GM18511 (cell line): ENCODE measurements around the gene MEF2B.
"Not testable (repeated sequence)": the region's sequence is repeated elsewhere in the genome, so short reads cannot be mapped to it uniquely, and the experiment has no call there.

ENCODE experiments used
- ATAC-seq: cut with Tn5 transposase; IDR thresholded peaks from one replicate; pipeline ENCODE4 v1.9.1; 2021; ENCODE audit warnings: mild to moderate bottlenecking, moderate library complexity; ENCODE audit not compliant: unreplicated experiment

MEF2B gene

DNA sequence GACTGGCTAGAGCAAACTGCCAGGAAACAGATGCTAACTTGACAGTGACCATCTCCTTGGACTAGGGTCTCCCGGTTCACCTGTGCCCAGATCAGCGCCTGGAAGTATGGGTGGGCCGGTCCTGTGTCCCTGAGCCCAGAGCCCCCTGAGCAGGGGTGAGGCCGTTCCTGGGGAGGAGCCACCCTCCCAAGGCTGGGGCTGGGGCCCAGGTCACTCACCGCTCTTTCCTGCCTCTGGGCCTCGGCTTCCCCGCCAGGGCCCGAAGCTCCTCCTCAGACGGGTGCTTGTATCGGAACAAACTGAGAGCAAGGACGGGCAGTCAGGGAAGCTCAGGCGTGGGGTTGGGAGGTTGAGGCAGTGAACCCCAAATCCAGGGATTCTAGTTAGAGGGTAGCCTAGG is 37.2 kb downstream of the MEF2B start:
- no peak for ATAC-seq

DNA sequence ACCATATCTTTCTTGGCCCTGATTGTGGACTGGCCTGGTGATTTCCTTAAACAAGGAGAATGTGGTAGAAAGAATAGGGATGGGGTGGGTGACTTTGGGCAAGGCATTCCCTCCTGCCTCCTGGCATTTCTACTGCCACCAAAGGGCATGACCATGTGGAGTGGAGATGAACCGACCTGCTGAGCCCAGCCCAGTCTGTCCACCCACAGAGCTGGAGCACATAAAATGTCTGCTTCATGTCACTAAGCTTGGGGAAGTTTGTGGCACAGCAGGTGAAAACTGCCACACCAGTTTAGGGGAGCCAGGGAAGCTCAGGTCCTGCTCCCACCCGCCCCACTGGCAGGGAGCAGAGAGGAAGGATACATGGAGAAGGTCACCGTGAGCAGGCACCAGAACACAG is 38.1 kb downstream of the MEF2B start:
- no peak for ATAC-seq

GRCh38 chr19:19126102-19126501 is 44.0 kb downstream of the MEF2B start:
- ATAC-seq: no peak

DNA sequence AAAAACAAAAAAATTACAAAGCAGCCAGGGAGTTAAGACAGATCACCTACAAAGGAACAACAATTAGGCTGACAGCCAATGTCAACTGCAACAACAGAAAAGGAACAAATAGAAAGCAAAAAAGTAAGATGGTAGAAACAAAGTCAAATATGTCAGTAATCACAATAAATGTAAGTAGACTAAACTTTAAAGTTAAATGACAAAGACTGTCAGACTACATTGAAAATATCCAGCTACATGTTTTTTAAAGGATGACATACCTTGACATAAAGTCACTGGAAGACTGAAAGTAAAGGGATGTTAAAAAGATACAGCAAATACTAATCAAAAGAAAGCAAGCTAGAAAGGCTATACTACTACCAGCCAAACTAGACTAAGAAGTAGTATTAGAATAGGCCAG is 46.7 kb downstream of the MEF2B start:
- no peak for ATAC-seq

DNA sequence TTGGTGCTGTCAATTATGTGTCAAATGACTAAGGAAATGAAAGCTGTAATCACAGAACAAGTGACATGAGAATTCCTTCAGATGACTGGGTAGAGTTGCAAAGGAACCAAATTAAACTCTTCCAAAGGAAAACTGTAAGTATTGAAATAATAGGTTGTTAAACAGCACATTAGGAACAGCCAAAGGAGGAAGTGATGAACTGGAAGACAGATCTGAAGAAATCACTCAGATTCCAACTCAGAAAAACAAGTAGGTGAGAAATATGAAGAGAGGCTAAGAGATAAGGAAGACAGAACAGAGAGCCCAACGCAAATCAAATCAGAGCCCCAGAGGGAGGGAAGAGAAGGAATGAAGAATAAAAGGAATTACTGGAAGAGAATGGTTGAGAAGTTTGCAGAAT is 47.2 kb downstream of the MEF2B start:
- ATAC-seq: no peak

GRCh38 chr19:19121371-19121770 is 48.7 kb downstream of the MEF2B start:
- ATAC-seq: no peak

- ATAC-seq: no peak
Measured at GRCh38 chr19:19120308-19121231, 49.5 kb downstream of the MEF2B start.

DNA sequence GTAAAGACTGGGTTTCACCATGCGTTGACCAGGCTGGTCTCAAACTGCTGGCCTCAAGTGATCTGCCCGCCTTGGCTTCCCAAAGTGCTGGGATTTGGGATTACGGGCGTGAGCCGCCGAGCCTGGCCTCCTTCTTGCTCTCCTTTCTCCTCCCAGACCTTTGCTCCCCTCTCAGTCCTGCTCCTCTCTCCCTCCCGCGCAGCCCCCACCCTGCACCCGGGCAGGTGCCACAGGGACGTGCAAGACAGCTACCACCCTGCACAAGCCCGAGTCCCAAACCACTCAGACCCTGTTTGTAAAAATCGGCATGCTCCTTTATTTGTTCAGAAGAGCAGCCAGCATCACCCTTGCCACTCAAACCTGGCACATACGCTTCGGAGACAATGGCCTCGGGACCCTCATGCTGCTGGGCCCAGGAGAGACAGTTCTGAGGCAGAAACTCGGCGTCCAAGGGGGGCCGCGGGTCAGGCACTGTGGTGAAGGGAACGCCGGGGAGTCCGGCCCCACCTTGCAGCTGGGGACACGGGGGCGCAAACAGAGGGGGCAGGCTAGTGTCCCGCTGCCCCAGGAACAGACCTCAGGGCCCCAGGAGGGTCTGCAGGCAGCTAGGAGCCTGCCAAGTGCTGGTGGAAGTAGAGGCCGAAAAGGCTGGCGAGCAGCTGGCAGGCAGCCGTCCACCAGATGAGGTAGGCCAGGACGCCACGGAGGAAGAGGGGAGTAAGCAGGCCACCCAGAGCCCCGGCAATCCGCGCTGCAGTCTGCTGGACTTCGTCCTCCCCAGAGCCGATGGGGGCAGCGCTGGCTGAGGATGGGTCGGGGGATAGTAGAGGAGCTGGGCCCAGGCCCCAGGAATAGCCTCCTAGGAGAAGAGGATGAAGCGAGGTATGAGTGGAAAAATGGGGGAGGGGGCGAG is 50.5 kb downstream of the MEF2B start:
- no peak for ATAC-seq

- ATAC-seq: no peak
Measured at GRCh38 chr19:19115954-19116353, 54.1 kb downstream of the MEF2B start.

- ATAC-seq: no peak
Measured at GRCh38 chr19:19113040-19113626, 56.9 kb downstream of the MEF2B start.

- ATAC-seq: no peak
Measured at GRCh38 chr19:19111967-19112580, 58.0 kb downstream of the MEF2B start.

DNA sequence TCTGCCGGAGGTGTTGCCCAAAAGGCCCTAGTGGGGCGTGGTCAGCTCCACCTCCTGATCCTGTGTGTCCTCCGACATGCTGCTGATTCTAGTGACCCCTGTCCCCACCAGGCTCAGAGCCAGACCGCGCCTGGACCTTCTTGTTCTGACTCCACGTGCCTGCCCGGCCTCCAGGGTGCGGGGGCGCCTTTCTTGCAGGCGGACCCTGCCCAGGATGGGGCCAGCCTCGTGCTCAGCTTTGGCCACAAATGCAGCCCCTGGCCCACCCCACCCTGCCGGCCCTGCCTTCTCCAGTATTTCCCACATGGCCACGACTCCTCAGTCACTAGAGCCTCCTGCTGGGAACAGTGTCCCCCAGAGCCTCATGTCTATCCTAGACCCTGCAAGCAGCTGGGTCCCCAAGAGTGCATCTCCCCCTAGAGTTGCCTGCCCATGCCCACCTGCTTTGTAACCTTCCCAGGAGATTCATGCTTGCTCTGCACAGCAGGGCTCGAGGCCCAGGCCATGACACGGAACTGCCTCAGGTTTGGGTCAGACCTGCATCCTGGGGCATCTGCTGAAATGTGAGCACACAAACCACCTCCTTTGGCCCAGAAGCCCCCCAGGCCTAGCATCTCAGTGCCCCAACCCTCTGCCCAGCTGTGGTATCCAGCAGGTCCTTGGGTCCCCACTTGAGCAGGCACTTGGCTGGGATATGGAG is 58.8 kb downstream of the MEF2B start:
- no peak for ATAC-seq

- ATAC-seq: no peak
Measured at GRCh38 chr19:19110410-19111135, 59.5 kb downstream of the MEF2B start.

- no peak for ATAC-seq
Measured at GRCh38 chr19:19109601-19110000, 60.5 kb downstream of the MEF2B start.

DNA sequence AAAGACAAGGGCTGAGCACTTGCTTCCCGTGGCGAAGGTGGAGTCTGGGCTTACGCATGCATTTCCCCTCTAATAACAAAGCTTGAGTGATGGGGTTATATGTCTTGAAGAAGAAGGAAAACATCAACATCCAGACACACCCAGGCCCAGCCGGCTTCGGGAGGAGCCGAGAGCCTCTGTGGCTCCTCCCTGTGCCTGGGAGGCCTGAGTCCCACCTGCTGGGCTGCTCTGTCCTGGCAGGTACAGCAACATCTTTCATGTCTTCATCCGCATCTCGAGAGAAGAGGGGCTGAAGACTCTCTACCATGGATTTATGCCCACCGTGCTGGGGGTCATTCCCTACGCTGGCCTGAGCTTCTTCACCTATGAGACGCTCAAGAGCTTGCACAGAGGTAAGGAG is 62.4 kb downstream of the MEF2B start:
- ATAC-seq: no peak

GRCh38 chr19:19106938-19107337 is 63.1 kb downstream of the MEF2B start:
- ATAC-seq: not testable (repeated sequence)

DNA sequence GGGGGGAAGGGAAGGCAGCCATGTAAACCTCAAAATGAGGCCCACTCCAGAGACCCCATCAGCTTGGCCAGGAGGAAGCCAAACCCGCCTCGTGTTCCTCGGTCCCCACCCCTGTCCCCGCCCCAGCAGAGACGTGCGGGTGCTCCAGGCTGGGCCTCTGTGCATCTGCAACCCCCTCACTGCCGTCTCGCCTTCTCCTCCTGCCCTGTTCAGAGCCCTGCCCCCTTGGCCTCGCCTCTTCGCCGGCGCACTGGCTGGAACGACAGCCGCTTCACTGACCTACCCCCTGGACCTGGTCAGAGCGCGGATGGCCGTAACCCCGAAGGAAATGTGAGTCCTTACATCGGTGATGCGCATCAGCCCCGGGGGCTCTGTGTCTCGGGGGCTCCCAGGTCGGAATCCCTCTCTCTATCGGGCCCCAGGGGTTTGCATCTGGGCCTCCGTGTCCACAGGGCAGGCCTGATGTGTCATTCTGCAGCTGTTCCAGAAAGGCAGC is 64.0 kb downstream of the MEF2B start:
- no peak for ATAC-seq

DNA sequence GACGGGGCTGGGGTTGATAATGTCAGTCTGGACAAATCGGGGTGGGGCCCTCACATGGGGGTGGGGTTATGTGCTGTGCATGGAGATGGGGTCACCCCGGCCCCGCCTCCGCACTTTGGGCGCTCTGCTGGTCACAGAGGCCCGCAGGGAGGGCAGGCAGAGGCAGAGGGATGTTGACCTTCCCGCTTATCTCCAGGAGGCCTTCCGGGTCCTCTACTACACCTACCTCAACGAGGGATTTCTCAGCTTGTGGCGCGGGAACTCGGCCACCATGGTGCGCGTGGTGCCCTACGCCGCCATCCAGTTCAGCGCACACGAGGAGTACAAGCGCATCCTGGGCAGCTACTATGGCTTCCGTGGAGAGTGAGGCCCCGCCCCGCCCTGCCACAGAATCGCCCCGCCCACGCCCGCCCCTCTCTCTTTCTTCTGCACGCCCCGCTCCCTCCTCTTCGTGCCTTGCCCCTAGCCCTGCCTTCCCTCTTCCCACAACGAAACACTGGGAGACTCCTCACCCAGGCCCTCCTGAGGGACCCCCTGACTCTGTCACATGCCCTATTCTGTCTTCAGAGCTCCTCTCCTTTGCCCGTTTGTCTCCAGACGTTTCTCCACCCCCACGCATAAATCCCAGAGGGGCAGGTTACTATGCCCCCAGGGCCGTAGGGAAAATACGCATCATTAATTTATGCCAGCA is 64.6 kb downstream of the MEF2B start:
- ATAC-seq: no peak

DNA sequence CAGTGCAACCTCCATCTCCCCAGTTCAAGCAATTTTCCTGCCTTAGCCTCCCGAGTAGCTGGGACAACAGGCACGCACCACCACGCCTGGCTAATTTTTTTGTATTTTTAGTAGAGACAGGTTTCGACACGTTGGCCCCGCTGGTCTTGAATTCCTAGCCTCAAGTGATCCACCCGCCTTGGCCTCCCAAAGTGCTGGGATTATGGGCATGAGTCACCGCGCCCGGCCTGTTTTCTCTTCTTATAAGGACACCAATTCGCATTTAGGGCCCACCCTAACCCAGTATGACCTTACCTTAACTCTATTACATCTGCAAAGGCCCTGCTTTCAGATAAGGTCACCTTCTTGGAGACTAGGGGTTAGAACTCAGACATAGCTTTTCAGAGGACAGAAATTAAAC is 66.9 kb downstream of the MEF2B start:
- ATAC-seq: no peak
